Caco-2 (cell line): ENCODE measurements around the gene ZNF407. TPM values are rescaled to one million over a fixed set of nuclear protein-coding genes. Genes with fewer than 3 reads are reported as not detected.

ENCODE experiments used
- BruUV-seq: library from RNA; stranded (reverse); fragments of 400-500 nt; replicated peaks from 2 replicates; lab custom pipeline; 2021; lab: Mats Ljungman, UMichigan
- CTCF ChIA-PET: fragments of 300-600 bp; sonication (Branson Sonifier 250); formaldehyde crosslinking; loops from one replicate; lab custom pipeline; 2022; ENCODE audit warnings: antibody characterized with exemption; lab: Charles Lee
- POLR2A ChIA-PET: fragments of 300-600 bp; sonication (Branson Sonifier 250); formaldehyde crosslinking; loops from one replicate; lab custom pipeline; 2022; ENCODE audit warnings: antibody characterized with exemption; lab: Charles Lee
- DNase-seq, 2 experiments: peaks; one replicate each; pipeline versions ENCODE4 v3.0.0 to v3.0.0-alpha.2; 2020 to 2022
- H3K27me3 ChIP-seq: replicated peaks from 2 replicates; pipeline ENCODE4 v1.6.0; 2011; ENCODE audit warnings: low read length; ENCODE audit not compliant: control insufficient read depth, insufficient read depth
- H3K36me3 ChIP-seq: 2 replicates; pipeline ENCODE4 v1.5.1; 2011; ENCODE audit warnings: low read length; ENCODE audit not compliant: control insufficient read depth, insufficient read depth
- H3K4me1 ChIP-seq: fragments of 250-450 bp; sonication (Bioruptor Pico); 2 replicates; pipeline ENCODE4 v1.5.1; 2020; ENCODE audit warnings: mild to moderate bottlenecking
- H3K4me3 ChIP-seq: 2 replicates; pipeline ENCODE4 v1.5.1; 2011; ENCODE audit warnings: low read depth, mild to moderate bottlenecking, control low read depth, low read length
- H3K9me3 ChIP-seq: fragments of 250-450 bp; sonication (Bioruptor Pico); 2 replicates; pipeline ENCODE4 v1.5.1; 2020; ENCODE audit warnings: mild to moderate bottlenecking, moderate library complexity
- H3K27ac Mint-ChIP-seq: one replicate; pipeline ENCODE4 v1.8.0; 2022; ENCODE audit warnings: mixed read lengths; ENCODE audit not compliant: unreplicated experiment
- H3K27me3 Mint-ChIP-seq: one replicate; pipeline ENCODE4 v1.8.0; 2022; ENCODE audit warnings: mixed read lengths; ENCODE audit not compliant: insufficient read depth, unreplicated experiment
- H3K36me3 Mint-ChIP-seq: one replicate; pipeline ENCODE4 v1.8.0; 2022; ENCODE audit warnings: mild to moderate bottlenecking, mixed read lengths; ENCODE audit not compliant: insufficient read depth, unreplicated experiment
- H3K4me1 Mint-ChIP-seq: one replicate; pipeline ENCODE4 v1.8.0; 2022; ENCODE audit warnings: low read depth, mixed read lengths; ENCODE audit not compliant: unreplicated experiment
- H3K4me3 Mint-ChIP-seq: one replicate; pipeline ENCODE4 v1.8.0; 2022; ENCODE audit warnings: mild to moderate bottlenecking, moderate library complexity, mixed read lengths; ENCODE audit not compliant: unreplicated experiment
- H3K9me3 Mint-ChIP-seq: one replicate; pipeline ENCODE4 v1.8.0; 2022; ENCODE audit warnings: mixed read lengths; ENCODE audit not compliant: unreplicated experiment
- intact Hi-C: fragments of 100-400 bp; cut with micrococcal nuclease; formaldehyde crosslinking; loops from one replicate; pipeline ENCODE4 v1.10.0; 2022; ENCODE audit not compliant: unreplicated experiment
- total RNA-seq: library from RNA; stranded (reverse); gene quantifications from 2 replicates; pipeline ENCODE4 v1.2.3, GENCODE V29; 2022
- TF ChIP-seq, protein P1 (sequence below), 2 experiments: fragments of 200-600 bp in 1 of 2; IDR thresholded peaks; 1 replicate in 1 of 2; 2 replicates in 1 of 2; pipeline versions ENCODE4 v1.5.1 to v1.8.0; 2011 to 2022; ENCODE audit warnings: antibody characterized with exemption in 1 of 2, control low read depth in 1 of 2, inconsistent platforms in 1 of 2, low read depth in 1 of 2, low read length in 1 of 2, mild to moderate bottlenecking in 1 of 2, moderate library complexity in 1 of 2; ENCODE audit not compliant: insufficient read depth in 1 of 2, severe bottlenecking in 1 of 2, unreplicated experiment in 1 of 2

The ZNF407 gene
- total RNA-seq, 1 experiment from 2014 or later = 4.7 TPM

DNA sequence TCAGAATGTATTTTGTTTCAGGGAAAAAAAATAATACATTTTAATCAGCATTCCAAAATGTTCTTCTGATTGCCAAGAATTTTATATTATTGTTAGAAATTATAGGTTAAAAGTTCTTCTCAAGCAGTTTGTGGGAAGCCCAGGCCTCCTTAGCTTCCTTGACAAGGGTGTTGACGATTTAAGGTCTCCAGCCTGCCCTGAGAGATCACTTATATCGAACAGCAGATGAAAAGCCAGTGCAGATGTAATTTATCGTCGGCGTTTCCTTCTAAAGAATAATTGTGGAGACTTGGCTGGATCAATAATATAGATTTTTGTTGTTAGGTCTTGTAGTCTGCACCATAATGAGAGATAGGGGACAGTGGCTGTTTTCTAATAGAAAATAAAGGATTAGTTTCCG, 280.6 kb downstream of the ZNF407 start:
- Mint-ChIP-seq H3K9me3 (no peaks in the 10 kb centered on the region), H3K27ac (no peak overlapping the region), H3K27me3 (no peaks in the 10 kb centered on the region), H3K4me3 (no peak overlapping the region), H3K4me1 (no peaks in the 10 kb centered on the region), H3K36me3 (no peaks in the 10 kb centered on the region)
- ChIA-PET POLR2A (no interaction called here), CTCF (no interaction called here)
- H3K4me1 ChIP-seq = no peaks in the 10 kb centered on the region
- H3K27me3 ChIP-seq = no peaks in the 10 kb centered on the region
- intact Hi-C loops = no loop called here
- no TSS peak for BruUV-seq
- H3K4me3 ChIP-seq = no peak overlapping the region
- no peak for DNase-seq
- no peaks in the 10 kb centered on the region for H3K9me3 ChIP-seq
- no peaks in the 10 kb centered on the region for H3K36me3 ChIP-seq
- TF ChIP-seq, protein P1, sequence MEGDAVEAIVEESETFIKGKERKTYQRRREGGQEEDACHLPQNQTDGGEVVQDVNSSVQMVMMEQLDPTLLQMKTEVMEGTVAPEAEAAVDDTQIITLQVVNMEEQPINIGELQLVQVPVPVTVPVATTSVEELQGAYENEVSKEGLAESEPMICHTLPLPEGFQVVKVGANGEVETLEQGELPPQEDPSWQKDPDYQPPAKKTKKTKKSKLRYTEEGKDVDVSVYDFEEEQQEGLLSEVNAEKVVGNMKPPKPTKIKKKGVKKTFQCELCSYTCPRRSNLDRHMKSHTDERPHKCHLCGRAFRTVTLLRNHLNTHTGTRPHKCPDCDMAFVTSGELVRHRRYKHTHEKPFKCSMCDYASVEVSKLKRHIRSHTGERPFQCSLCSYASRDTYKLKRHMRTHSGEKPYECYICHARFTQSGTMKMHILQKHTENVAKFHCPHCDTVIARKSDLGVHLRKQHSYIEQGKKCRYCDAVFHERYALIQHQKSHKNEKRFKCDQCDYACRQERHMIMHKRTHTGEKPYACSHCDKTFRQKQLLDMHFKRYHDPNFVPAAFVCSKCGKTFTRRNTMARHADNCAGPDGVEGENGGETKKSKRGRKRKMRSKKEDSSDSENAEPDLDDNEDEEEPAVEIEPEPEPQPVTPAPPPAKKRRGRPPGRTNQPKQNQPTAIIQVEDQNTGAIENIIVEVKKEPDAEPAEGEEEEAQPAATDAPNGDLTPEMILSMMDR (IDR thresholded peaks at IDR 0.05; ENCODE audit: insufficient read depth in 1 of 2, low read depth in 1 of 2, low read length in 1 of 2, severe bottlenecking in 1 of 2, unreplicated experiment in 1 of 2) = no peak

DNA sequence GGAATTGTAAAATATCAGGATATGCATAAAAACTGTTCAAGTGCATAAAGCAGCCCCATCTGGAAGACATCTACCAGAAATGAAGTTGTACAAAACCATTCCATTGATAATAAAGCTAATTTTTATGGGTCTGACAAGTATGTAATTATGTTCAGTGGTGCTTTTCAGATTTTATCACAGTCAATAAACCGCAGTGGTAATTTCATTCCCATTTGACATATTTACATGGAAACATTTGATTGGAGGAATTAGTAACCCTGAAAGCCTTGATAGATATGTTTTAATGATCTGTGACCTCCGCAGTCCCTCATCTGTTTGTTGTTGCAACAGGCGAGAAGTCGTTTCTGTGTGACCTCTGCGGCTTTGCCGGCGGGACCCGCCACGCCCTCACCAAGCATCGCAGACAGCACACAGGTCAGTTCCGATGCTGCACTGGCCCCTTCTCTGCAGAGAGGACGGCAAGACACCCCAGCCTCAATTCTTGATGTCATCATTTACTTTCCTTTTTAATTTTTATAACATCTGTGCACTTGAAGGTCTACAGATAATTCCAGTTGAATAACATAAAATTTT, 283.1 kb downstream of the ZNF407 start:
- Mint-ChIP-seq H3K4me3 (no peak overlapping the region), H3K27me3 (no peaks in the 10 kb centered on the region), H3K36me3 (no peaks in the 10 kb centered on the region), H3K9me3 (no peaks in the 10 kb centered on the region), H3K27ac (no peak overlapping the region), H3K4me1 (no peaks in the 10 kb centered on the region)
- Histone ChIP-seq H3K9me3 (no peaks in the 10 kb centered on the region), H3K4me3 (no peak overlapping the region), H3K36me3 (no peaks in the 10 kb centered on the region), H3K27me3 (no peaks in the 10 kb centered on the region), H3K4me1 (no peaks in the 10 kb centered on the region)
- no peak for DNase-seq
- no TSS peak for BruUV-seq
- POLR2A ChIA-PET = no interaction called here
- intact Hi-C loops = no loop called here
- TF ChIP-seq, protein P1 (IDR thresholded peaks at IDR 0.05; ENCODE audit: insufficient read depth in 1 of 2, low read depth in 1 of 2, low read length in 1 of 2, severe bottlenecking in 1 of 2, unreplicated experiment in 1 of 2) = no peak
- CTCF ChIA-PET = no interaction called here

DNA sequence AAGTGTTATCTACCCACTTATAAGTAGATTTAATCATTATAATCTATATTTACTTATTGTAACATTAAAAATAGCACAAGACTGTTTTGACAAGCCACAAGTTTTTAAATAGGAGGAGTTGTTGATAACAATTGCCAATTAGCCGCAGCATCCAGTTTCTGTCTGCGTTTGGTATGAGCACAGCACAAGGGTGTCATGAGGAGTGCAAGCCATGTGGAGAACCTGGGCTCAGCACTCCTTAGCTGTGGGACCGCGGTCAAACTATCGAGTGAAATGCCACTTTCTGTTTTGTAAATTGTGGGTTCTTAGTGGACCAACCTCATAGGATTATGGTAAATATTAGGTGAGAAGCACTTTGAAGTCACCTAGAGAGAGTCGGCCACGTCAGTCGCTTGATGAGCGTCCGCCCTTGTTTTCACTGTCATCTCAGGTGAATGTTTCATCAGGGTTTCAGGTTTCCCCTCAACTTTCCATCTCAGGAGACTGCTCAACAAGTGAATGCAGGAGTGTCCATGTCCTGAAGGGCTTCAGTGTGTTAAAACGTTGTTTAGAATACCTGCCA, 294.5 kb downstream of the ZNF407 start:
- no peak overlapping the region for H3K4me3 Mint-ChIP-seq
- no peaks in the 10 kb centered on the region for H3K9me3 Mint-ChIP-seq
- no peaks in the 10 kb centered on the region for H3K9me3 ChIP-seq
- no peaks in the 10 kb centered on the region for H3K4me1 ChIP-seq
- H3K36me3 ChIP-seq = no peaks in the 10 kb centered on the region
- no peaks in the 10 kb centered on the region for H3K27me3 Mint-ChIP-seq
- H3K27ac Mint-ChIP-seq = no peak overlapping the region
- ChIA-PET POLR2A (no interaction called here), CTCF (no interaction called here)
- no peaks in the 10 kb centered on the region for H3K27me3 ChIP-seq
- BruUV-seq = no TSS peak
- TF ChIP-seq, protein P1 (IDR thresholded peaks at IDR 0.05; ENCODE audit: insufficient read depth in 1 of 2, low read depth in 1 of 2, low read length in 1 of 2, severe bottlenecking in 1 of 2, unreplicated experiment in 1 of 2) = no peak
- intact Hi-C loops = loop anchor here (10.0 kb wide), 1 partner anchor 237 kb away; no protein-coding TSS in a partner anchor
- H3K4me3 ChIP-seq = no peak overlapping the region
- no peaks in the 10 kb centered on the region for H3K36me3 Mint-ChIP-seq
- H3K4me1 Mint-ChIP-seq = no peaks in the 10 kb centered on the region
- no peak for DNase-seq
